LNCAP (cell line): ENCODE data around the gene NPFFR1.

Experiments used
- CTCF ChIP-seq: fragments of 450-650 bp; IDR thresholded peaks from 2 replicates; pipeline ENCODE4 v1.5.1; 2017; ENCODE audit warnings: mild to moderate bottlenecking

NPFFR1 gene

GRCh38 chr10:70311698-70312097 lies 27.9 kb upstream of the NPFFR1 start:
- TF ChIP-seq CTCF, result no peak

GRCh38 chr10:70309661-70310060 lies 25.9 kb upstream of the NPFFR1 start:
- no peak for TF ChIP-seq CTCF

- TF ChIP-seq CTCF, result no peak
These were observed 24.6 kb upstream of the NPFFR1 start for GRCh38 chr10:70308121-70309060.

- no peak for TF ChIP-seq CTCF
These were observed 23.2 kb upstream of the NPFFR1 start for GRCh38 chr10:70306886-70307520.

- TF ChIP-seq CTCF, result no peak
These were observed 22.4 kb upstream of the NPFFR1 start for GRCh38 chr10:70306181-70306705.

GRCh38 chr10:70303730-70304129 lies 19.9 kb upstream of the NPFFR1 start:
- TF ChIP-seq CTCF, result no peak

- TF ChIP-seq CTCF, result no peak
These were observed 18.5 kb upstream of the NPFFR1 start for GRCh38 chr10:70302292-70302691.
